Motor neuron (in vitro differentiated cells): ENCODE data around the gene ELOVL2. TPM values are rescaled to one million over a fixed set of nuclear protein-coding genes. Genes with fewer than 3 reads are reported as not detected.

ENCODE experiments used
- ATAC-seq, 8 experiments: fragments of 200-7000 bp; cut with Tn5 transposase; replicated peaks in 6 of 8; 2 replicates each; pipeline ENCODE4 v1.8.0; 2021; ENCODE audit warnings: mild to moderate bottlenecking in 8 of 8, moderate library complexity in 8 of 8
- H3K27ac ChIP-seq, 2 donors: fragments of 250-450 bp; sonication (Bioruptor Pico); 2 replicates each; pipeline ENCODE4 v1.9.0; 2021; ENCODE audit warnings: antibody characterized with exemption in 2 of 2, mild to moderate bottlenecking in 2 of 2, moderate library complexity in 1 of 2
- H3K4me1 ChIP-seq, 2 donors: fragments of 250-450 bp; sonication (Bioruptor Pico); replicated peaks in 1 of 2; 2 replicates each; pipeline ENCODE4 v1.6.1; 2021; ENCODE audit warnings: antibody characterized with exemption in 2 of 2, mild to moderate bottlenecking in 2 of 2, moderate library complexity in 1 of 2
- H3K4me3 ChIP-seq, 5 donors: fragments of 250-450 bp; sonication (Bioruptor Pico); 2 replicates each; pipeline ENCODE4 v1.9.0; 2021; ENCODE audit warnings: antibody characterized with exemption in 5 of 5, mild to moderate bottlenecking in 5 of 5, moderate library complexity in 4 of 5
- WGBS, 10 experiments: fragments of 450-650 bp; shearing (Covaris generic); methylation state at CpG; one replicate each; pipeline ENCODE4 v1.0.0; 2022; 5-methylcytosine and 5-hydroxymethylcytosine counted together
- in situ Hi-C, 9 experiments: fragments of 400-800 bp; cut with MboI; loops; one replicate each; pipeline ENCODE4 v1.15.0; 2021; ENCODE audit warnings: low sequenced_read_pairs in 9 of 9, low pct_unique_long_range_greater_than_20kb in 2 of 9; ENCODE audit not compliant: unreplicated experiment in 9 of 9
- total RNA-seq, 8 experiments: library from RNA; unstranded; fragments of 300-600 nt; gene quantifications; 2 replicates each; pipeline versions ENCODE4 v1.2.3 to v1.2.4, GENCODE V29; 2022

ELOVL2 gene
- total RNA-seq, 8 experiments from 2014 or later = 0.20 to 21.8 (median 6.4) TPM

DNA sequence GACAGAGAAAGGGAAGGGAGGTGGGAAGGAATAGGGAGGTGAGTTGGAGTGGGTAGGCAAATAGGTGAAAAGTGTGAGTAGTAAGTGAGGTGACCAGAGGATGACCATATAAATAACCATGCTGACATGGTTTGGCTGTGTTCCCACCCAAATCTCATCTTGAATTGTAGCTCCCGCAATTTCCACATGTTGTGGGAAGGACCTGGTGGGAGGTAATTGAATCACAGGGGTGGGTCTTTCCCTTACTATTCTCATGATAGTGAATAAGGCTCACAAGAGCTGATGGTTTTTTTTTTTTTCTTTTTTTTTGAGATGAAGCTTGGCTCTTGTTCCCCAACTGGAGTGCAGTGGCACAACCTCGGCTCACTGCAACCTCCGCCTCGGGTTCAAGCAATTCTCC, 28.0 kb upstream of the ELOVL2 start:
- H3K4me3 ChIP-seq = no peak overlapping the region
- in situ Hi-C loops = loop anchor here in 2 of 9 experiments (10.0 to 25.0 kb wide), 2 partner anchors 110 to 117 kb away; no protein-coding TSS in a partner anchor
- no peak overlapping the region for H3K27ac ChIP-seq
- H3K4me1 ChIP-seq = no peaks in the 10 kb centered on the region
- 74 to 100% (median 92%) methylated on average over 1 to 4 of the region's 4 CpGs; no CpG with 5 or more reads in 4 of the 10 experiments for WGBS, 10 experiments
- ATAC-seq = no peak

DNA sequence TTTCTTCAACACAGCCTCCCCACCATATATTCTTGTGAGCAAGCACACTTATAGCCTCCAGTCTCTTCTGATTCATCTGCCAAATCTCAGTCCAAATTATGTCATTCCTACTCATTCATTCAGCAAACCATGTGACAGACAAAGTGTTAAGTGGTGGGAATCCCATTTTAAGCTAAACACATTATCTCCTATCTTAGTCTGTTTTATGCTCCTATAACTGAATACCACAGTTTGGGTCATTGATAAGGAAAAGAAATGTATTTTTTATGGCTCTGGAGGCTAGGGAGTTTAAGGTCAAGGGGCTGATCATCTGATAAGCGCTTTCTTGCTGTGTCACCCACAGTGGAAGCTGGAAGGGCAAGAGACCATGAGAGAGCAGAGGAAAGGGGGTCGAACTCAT, 25.7 kb upstream of the ELOVL2 start:
- in situ Hi-C loops = loop anchor here in 6 of 9 experiments (5.0 to 25.0 kb wide), 3 partner anchors 107 to 117 kb away; no protein-coding TSS in a partner anchor
- H3K4me1 ChIP-seq = no peaks in the 10 kb centered on the region
- no peak for ATAC-seq
- H3K27ac ChIP-seq = no peak overlapping the region
- WGBS, 10 experiments = 39 to 100% (median 89%) methylated on average over 1 to 2 of the region's 2 CpGs; no CpG with 5 or more reads in 6 of the 10 experiments
- H3K4me3 ChIP-seq = no peak overlapping the region

DNA sequence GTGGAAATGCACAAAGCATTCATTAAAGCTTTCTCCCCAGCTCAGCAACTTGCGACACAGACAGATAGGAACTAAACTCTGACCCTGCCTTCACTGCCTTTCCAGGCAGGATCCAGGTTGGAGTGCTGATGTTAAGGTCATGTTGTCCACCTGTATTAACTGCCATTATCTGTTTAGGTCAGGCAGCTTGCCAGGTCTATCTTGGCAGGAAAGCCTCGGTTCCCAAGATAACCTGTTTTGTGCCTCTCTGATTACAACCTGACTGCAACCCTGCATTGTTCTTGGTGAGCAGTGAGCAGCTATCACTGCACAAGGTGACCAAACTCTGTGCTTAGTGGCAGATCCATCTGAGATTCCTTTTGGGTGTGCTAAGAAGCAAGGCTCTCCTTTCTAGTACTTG, 23.2 kb upstream of the ELOVL2 start:
- H3K27ac ChIP-seq = no peak overlapping the region
- WGBS, 10 experiments = 0 to 87% (median 54%) methylated on average over 1 to 2 of the region's 2 CpGs; no CpG with 5 or more reads in 6 of the 10 experiments

DNA sequence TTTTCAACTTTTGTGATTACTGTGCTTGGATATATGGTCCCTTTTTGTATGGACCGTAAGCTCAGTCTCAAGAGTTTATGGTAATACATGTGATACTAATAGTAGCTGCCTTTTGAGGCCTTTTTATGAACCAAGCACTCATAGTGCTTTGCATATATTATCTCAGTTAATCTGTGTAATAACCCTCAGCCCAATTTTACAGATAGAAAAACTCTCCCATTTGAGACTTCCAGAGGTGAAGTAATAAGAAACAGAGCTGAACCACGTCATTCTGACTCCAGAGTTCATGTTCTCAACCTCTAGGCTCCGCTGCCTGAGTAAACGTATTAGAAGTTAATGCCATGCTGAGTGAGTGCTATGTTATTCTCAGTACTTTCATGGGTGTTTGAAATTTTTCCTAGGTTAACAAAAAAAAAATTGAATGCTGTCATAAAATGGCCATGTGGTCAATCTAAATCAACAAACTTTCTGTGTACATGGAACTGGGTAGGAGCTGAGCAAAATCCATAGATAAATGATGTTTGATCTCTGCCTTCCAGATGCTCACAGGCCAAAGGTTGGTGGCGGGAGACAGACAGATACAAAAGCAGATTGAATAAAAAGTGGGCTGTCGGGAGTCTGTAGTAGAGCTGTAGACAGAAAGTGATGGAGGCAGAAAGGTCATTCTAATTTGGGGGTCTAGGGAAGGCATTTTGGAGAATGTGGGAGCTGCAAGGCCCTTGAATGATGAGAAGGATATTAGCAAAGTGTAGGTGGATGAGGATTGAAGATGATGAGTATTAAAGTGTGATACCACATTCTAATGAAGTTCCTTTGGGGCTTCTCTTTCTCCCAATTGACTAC, 22.6 kb upstream of the ELOVL2 start:
- in situ Hi-C loops = loop anchor here in 5 of 9 experiments (5.0 to 25.0 kb wide), 3 partner anchors 104 to 114 kb away; no protein-coding TSS in a partner anchor
- Histone ChIP-seq H3K4me1 (no peaks in the 10 kb centered on the region), H3K4me3 (no peak overlapping the region), H3K27ac (no peak overlapping the region)
- 68 to 100% (median 90%) methylated on average over 1 to 6 of the region's 6 CpGs; no CpG with 5 or more reads in 1 of the 10 experiments for WGBS, 10 experiments
- no peak for ATAC-seq

More for the DNA sequence above, 23.2 kb upstream of the ELOVL2 start:
- Histone ChIP-seq H3K4me1 (no peaks in the 10 kb centered on the region), H3K4me3 (no peak overlapping the region)
- in situ Hi-C loops = loop anchor here in 5 of 9 experiments (5.0 to 25.0 kb wide), 3 partner anchors 105 to 115 kb away; no protein-coding TSS in a partner anchor
- ATAC-seq = no peak

DNA sequence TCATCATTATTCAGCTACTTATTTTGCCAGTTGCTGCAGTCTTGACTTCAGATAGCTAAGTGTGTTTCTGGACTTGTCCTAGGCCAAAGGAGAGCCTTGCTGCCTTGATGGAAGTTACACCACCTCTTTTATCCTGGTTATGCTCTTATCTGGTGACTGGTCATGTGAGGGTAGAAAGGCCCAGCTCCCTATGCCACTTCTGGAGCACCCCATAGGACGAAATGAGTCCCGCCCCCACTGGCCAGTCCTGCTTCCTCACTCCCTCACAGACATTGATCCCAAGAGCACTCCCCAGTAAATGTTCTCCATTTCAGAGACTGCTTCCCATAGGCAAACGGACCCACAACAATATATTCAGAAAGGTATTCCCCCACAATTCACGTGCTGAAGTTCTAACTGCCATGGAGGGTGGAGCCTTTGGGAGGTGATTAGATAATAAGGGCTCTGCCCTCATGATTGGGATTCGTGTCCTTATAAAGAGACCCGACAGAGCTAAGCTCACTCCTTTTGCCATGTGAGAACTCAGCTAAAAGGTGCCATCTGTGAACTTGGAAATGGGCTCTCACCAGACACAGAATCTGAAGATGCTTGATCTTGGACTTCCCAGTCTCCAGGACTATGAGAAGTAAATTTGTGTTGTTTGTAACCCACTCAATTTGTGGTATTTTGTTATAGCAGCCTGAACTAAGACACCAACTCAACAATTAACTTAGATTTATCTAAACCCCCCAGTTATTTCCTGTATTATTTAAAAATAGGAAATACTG, 21.5 kb upstream of the ELOVL2 start:
- Histone ChIP-seq H3K27ac (no peak overlapping the region), H3K4me1 (no peaks in the 10 kb centered on the region), H3K4me3 (no peak overlapping the region)
- ATAC-seq = no peak
- in situ Hi-C loops = loop anchor here in 5 of 9 experiments (5.0 to 25.0 kb wide), 3 partner anchors 103 to 113 kb away; no protein-coding TSS in a partner anchor
- WGBS, 10 experiments = 52 to 100% (median 91%) methylated on average over 1 to 4 of the region's 6 CpGs; no CpG with 5 or more reads in 2 of the 10 experiments

DNA sequence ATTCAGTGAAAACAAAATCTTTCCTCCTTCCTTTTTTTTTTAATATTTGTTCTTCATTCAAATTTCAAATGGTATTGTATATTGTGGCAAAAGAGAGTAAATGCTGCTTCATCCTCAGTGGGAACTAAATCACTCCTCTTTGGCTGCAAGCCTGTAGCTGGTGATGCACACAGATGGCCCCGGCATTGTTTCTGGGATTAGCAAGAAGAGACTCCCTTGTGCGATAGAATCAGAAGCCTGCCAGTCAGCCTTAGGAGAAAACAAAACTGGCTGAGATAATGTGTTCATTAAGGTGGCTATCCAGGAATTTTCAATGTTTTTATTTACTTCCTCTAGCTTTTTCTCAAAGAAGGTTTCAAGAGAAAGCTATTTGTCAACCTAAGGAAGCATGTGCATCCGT, 20.7 kb upstream of the ELOVL2 start:
- H3K27ac ChIP-seq = no peak overlapping the region

DNA sequence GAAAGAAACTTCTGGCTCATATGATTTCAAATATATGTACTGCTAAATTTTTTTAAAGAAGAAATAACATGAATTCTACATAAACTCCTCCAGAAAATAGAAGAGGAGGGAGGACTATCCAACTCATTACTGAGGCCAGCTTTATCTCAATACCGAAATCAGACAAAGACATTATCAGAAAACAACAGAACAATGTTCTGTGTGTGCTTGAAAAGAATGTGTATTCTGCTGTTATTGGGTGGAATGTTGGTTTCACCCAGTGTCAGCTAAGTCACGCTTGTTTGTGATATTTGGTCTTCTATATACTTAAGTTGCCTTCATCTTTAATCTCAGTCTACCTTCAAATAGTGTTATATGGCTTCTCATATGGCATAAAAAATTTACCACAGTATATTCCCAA, 18.6 kb upstream of the ELOVL2 start:
- no peak for ATAC-seq
- WGBS, 10 experiments = 17 to 100% (median 80%) methylated on average over 1 to 2 of the region's 2 CpGs
- Histone ChIP-seq H3K27ac (no peak overlapping the region), H3K4me1 (no peaks in the 10 kb centered on the region), H3K4me3 (no peak overlapping the region)
- in situ Hi-C loops = loop anchor here in 3 of 9 experiments (10.0 to 25.0 kb wide), 2 partner anchors 100 to 108 kb away; no protein-coding TSS in a partner anchor

More for the DNA sequence above, 20.7 kb upstream of the ELOVL2 start:
- in situ Hi-C loops = loop anchor here in 5 of 9 experiments (5.0 to 25.0 kb wide), 3 partner anchors 103 to 113 kb away; no protein-coding TSS in a partner anchor
- 0 to 94% (median 68%) methylated on average over 1 to 3 of the region's 3 CpGs; no CpG with 5 or more reads in 1 of the 10 experiments for WGBS, 10 experiments
- Histone ChIP-seq H3K4me1 (no peaks in the 10 kb centered on the region), H3K4me3 (no peak overlapping the region)
- peak in 4 of 8 experiments; percentile 50 to 64 (median 50) for ATAC-seq

DNA sequence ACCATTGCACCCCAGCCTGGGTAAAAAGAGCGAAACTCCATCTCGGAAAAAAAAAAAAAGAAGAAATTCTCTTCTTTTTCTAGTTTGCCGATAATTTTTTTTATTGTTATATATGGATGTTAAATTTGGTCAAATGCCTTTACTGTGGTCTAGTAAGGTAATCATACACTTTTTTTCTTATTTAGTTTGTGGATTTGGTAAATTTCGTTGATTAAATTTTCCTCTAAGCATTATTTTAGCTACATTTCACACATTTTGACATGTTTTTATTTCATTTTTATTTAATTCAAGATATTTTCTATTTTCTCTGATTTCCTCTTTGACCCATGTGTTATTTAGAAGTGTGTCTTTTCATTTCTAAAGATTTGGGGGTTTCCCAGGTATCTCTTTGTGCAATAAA, 18.0 kb upstream of the ELOVL2 start:
- ATAC-seq = no peak
- Histone ChIP-seq H3K27ac (no peak overlapping the region), H3K4me3 (no peak overlapping the region), H3K4me1 (no peaks in the 10 kb centered on the region)
- 38 to 96% (median 80%) methylated on average over 2 to 4 of the region's 4 CpGs for WGBS, 10 experiments
- in situ Hi-C loops = loop anchor here in 3 of 9 experiments (10.0 to 25.0 kb wide), 2 partner anchors 100 to 107 kb away; no protein-coding TSS in a partner anchor

DNA sequence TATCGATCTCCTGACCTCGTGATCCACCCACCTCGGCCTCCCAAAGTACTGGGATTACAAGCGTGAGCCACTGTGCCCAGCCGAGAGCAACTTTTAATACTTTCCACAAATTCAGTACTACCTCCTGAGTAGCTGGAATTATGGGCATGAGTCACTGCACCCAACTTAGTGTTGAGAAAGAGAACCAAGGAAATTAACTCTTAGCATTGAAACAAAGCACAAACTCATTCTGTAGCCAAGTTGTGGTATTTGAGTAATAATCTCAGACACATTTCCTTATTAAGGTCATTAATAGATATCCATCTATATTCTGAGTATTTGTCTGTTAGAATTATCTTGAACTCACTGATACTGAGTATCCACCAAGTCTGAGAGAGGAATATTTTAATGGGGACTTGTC, 14.3 kb upstream of the ELOVL2 start:
- ATAC-seq = no peak
- in situ Hi-C loops = loop anchor here in 1 of 9 experiments (25.0 kb wide), 1 partner anchor 96 kb away; no protein-coding TSS in a partner anchor
- no peaks in the 10 kb centered on the region for H3K4me1 ChIP-seq
- H3K4me3 ChIP-seq = no peak overlapping the region
- 20 to 100% (median 88%) methylated on average over 1 to 5 of the region's 5 CpGs; no CpG with 5 or more reads in 5 of the 10 experiments for WGBS, 10 experiments
- no peak overlapping the region for H3K27ac ChIP-seq

DNA sequence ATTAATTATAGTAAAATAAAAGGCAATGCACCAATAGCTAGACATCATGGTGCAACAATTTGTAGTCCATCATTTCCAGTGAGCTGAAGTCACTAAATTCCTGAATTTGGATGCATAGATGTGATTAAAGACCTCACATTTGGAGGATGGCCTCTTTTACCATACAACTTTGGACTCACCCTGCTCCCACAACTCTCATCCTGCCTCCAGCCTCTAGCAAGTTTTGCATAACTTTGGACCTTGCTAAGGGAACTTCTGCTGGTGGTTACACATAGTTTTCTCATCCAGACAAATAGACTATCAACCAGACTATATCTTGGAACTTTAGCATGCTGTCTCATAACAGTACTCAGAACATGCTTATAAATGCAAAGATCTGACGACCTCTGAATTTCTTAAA, 12.8 kb upstream of the ELOVL2 start:
- in situ Hi-C loops = loop anchor here in 1 of 9 experiments (25.0 kb wide), 1 partner anchor 95 kb away; no protein-coding TSS in a partner anchor
- no peak overlapping the region for H3K27ac ChIP-seq
- H3K4me1 ChIP-seq = no peaks in the 10 kb centered on the region
- no peak overlapping the region for H3K4me3 ChIP-seq
- ATAC-seq = no peak
- 0 to 82% (median 38%) methylated on average over 1 of the region's 1 CpG; no CpG with 5 or more reads in 3 of the 10 experiments for WGBS, 10 experiments

DNA sequence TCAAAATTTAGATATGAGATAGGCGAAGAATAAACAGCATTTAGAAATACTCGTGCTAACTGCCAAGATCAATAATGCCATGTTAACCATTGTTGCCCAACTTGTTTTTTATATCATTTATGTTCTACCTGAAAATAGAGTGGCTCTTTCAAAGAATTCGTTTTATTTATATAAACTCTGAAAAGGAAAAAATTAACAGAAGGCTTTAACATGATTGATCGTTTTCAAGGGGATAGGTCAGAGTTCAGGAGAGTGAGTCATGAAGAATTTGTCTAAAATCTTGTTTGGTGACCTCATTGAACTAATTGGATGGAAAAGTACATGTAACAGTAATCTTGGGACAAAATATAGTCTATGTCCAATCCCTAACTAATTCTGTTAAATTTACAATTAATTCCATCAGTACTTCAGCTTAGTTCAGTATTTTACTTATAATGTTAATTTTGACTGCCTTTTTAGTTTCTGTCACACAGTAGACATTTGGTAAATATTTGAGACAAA, 11.1 kb upstream of the ELOVL2 start:
- 40 to 88% (median 65%) methylated on average over 2 to 4 of the region's 4 CpGs for WGBS, 10 experiments
- Histone ChIP-seq H3K4me1 (no peaks in the 10 kb centered on the region), H3K4me3 (no peak overlapping the region), H3K27ac (no peak overlapping the region)
- ATAC-seq = no peak
- in situ Hi-C loops = loop anchor here in 1 of 9 experiments (25.0 kb wide), 1 partner anchor 93 kb away; no protein-coding TSS in a partner anchor

DNA sequence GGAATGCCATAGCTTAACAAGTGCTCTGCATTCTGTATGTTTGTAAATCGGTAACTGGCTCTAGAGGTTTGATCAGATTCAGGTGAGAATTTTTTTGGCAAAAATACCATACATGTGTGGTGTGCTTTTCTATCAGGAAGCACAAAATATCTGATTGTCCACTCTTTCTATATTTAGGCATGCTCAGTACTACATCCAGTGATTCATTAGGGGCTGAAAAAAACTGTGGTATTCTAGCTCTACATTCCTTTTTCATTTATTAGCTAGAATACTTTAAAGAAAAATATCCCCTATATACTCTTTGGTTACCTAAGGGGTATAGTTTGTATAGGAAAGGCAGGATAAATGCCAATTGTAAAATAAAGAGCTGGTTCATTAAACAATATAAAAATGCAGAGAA, 10.6 kb upstream of the ELOVL2 start:
- no peak for ATAC-seq
- in situ Hi-C loops = loop anchor here in 1 of 9 experiments (25.0 kb wide), 1 partner anchor 92 kb away; no protein-coding TSS in a partner anchor
- Histone ChIP-seq H3K27ac (no peak overlapping the region), H3K4me3 (no peak overlapping the region), H3K4me1 (no peaks in the 10 kb centered on the region)
- 50 to 100% (median 80%) methylated on average over 1 of the region's 1 CpG; no CpG with 5 or more reads in 2 of the 10 experiments for WGBS, 10 experiments
